ENCODE measurements around the gene ARHGEF7.
"Not testable (repeated sequence)": the region's sequence is repeated elsewhere in the genome, so short reads cannot be mapped to it uniquely, and the experiment has no call there.

The ARHGEF7 gene

GRCh38 chr13:111257899-111258298, 142.8 kb downstream of the ARHGEF7 start:
- DNase-seq, result not testable (repeated sequence)

GRCh38 chr13:111258637-111259036, 143.5 kb downstream of the ARHGEF7 start:
- DNase-seq, result no peak

- DNase-seq, result no peak
These were observed 143.9 kb downstream of the ARHGEF7 start for GRCh38 chr13:111259058-111259457.

GRCh38 chr13:111261326-111261725, 146.2 kb downstream of the ARHGEF7 start:
- no peak for DNase-seq

GRCh38 chr13:111262281-111262680, 147.2 kb downstream of the ARHGEF7 start:
- DNase-seq, result no peak

GRCh38 chr13:111262715-111263114, 147.6 kb downstream of the ARHGEF7 start:
- DNase-seq, result no peak

GRCh38 chr13:111263566-111263965, 148.5 kb downstream of the ARHGEF7 start:
- no peak for DNase-seq

- DNase-seq, result no peak
These were observed 150.0 kb downstream of the ARHGEF7 start for GRCh38 chr13:111265006-111265700.

- no peak for DNase-seq
These were observed 150.6 kb downstream of the ARHGEF7 start for GRCh38 chr13:111265701-111266035.

- DNase-seq, result no peak
These were observed 152.1 kb downstream of the ARHGEF7 start for GRCh38 chr13:111267205-111267604.

- no peak for DNase-seq
These were observed 152.7 kb downstream of the ARHGEF7 start for GRCh38 chr13:111267784-111268183.

GRCh38 chr13:111269508-111269907, 154.4 kb downstream of the ARHGEF7 start:
- DNase-seq, result no peak

GRCh38 chr13:111270126-111270525, 155.0 kb downstream of the ARHGEF7 start:
- no peak for DNase-seq

- DNase-seq, result no peak
These were observed 155.9 kb downstream of the ARHGEF7 start for GRCh38 chr13:111270765-111271698.

- no peak for DNase-seq
These were observed 157.0 kb downstream of the ARHGEF7 start for GRCh38 chr13:111272117-111272516.

- DNase-seq, result no peak
These were observed 160.3 kb downstream of the ARHGEF7 start for GRCh38 chr13:111275382-111275781.

GRCh38 chr13:111275995-111276618, 161.0 kb downstream of the ARHGEF7 start:
- no peak for DNase-seq

GRCh38 chr13:111278258-111278657, 163.1 kb downstream of the ARHGEF7 start:
- DNase-seq, result no peak

GRCh38 chr13:111278743-111279652, 163.9 kb downstream of the ARHGEF7 start:
- DNase-seq, result no peak

- DNase-seq, result no peak
These were observed 165.1 kb downstream of the ARHGEF7 start for GRCh38 chr13:111280226-111280625.

GRCh38 chr13:111280681-111281585, 165.8 kb downstream of the ARHGEF7 start:
- DNase-seq, result no peak
